ENCODE results near the gene HLA-B. TPM values are rescaled to one million over a fixed set of nuclear protein-coding genes. Genes with fewer than 3 reads are reported as not detected.

Gene HLA-B
- total and polyA plus RNA-seq, 4 donors: 341 to 864 (median 417) TPM

DNA sequence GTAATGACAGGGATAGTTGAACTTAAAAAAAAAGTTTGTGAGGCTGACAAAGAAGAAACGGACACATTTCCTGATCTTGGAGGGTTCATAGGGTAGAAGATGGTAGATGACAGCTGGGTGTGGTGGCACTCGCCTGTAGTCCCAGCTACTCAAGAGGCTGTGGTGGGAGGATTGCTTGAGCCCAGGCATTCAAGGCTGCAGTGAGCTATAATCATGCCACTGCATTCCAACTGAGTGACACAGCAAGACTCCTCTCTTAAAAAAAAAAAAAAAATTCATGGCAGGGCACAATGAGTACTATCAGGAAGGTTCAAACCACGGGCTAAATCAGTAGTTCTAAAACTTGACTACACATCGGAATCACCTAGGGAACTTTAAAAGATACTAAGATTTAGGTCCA lies 44.4 kb upstream of the HLA-B start:
- no peaks in the 10 kb centered on the region for H3K36me3 ChIP-seq (ENCODE audit: control insufficient read depth in 4 of 4, insufficient read depth in 3 of 4, low read depth in 1 of 4, low read length in 3 of 4)
- WGBS: 48% methylated on average over 4 of the region's 4 CpGs
- H3K9me3 ChIP-seq (ENCODE audit: control insufficient read depth in 4 of 4, low read length in 3 of 4): no peaks in the 10 kb centered on the region
- peak; percentile 5 for DNase-seq (ENCODE audit: low spot score)
- no peaks in the 10 kb centered on the region for H3K27me3 ChIP-seq (ENCODE audit: control insufficient read depth in 4 of 4, insufficient read depth in 4 of 4, low read length in 3 of 4)
- H3K27ac ChIP-seq (ENCODE audit: low read depth in 1 of 2, low read length in 2 of 2): peak overlapping the region; percentile 97
- TF ChIP-seq REST (IDR thresholded peaks at IDR 0.05) (no peak), HNF4G (IDR thresholded peaks at IDR 0.05) (no peak), RAD21 (IDR thresholded peaks at IDR 0.05) (no peak)
- H3K4me1 ChIP-seq (ENCODE audit: control insufficient read depth in 4 of 4, insufficient read depth in 4 of 4, low read length in 3 of 4): peaks cover 8 to 43% (median 36%) of the 10 kb centered on the region in 4 donors
- H3K9ac ChIP-seq (ENCODE audit: low read depth in 1 of 2, low read length in 2 of 2): peak overlapping the region in 1 of 2 donors; percentile 95
- H3K4me3 ChIP-seq (ENCODE audit: low read depth in 1 of 3, low read length in 3 of 3): peak overlapping the region in 2 of 3 donors; percentile 56 to 77

GRCh38 chr6:31400467-31401289 lies 43.7 kb upstream of the HLA-B start:
- Histone ChIP-seq H3K36me3 (ENCODE audit: control insufficient read depth in 4 of 4, insufficient read depth in 3 of 4, low read depth in 1 of 4, low read length in 3 of 4) (no peaks in the 10 kb centered on the region), H3K9me3 (ENCODE audit: control insufficient read depth in 4 of 4, low read length in 3 of 4) (no peaks in the 10 kb centered on the region), H3K27ac (ENCODE audit: low read depth in 1 of 2, low read length in 2 of 2) (peak overlapping the region; percentile 97), H3K27me3 (ENCODE audit: control insufficient read depth in 4 of 4, insufficient read depth in 4 of 4, low read length in 3 of 4) (no peaks in the 10 kb centered on the region), H3K9ac (ENCODE audit: low read depth in 1 of 2, low read length in 2 of 2) (peak overlapping the region; percentile 95 to 96), H3K4me1 (ENCODE audit: control insufficient read depth in 4 of 4, insufficient read depth in 4 of 4, low read length in 3 of 4) (peaks cover 8 to 43% (median 36%) of the 10 kb centered on the region in 4 donors), H3K4me3 (ENCODE audit: low read depth in 1 of 3, low read length in 3 of 3) (peak overlapping the region; percentile 56 to 78 (median 77))
- 2% methylated on average over 30 of the region's 30 CpGs for WGBS
- TF ChIP-seq RXRA (IDR thresholded peaks at IDR 0.05) (no peak), REST (IDR thresholded peaks at IDR 0.05) (peak; percentile 2), ZBTB33 (IDR thresholded peaks at IDR 0.05) (no peak), HNF4A (conservative IDR thresholded peaks at IDR 0.05) (peak in 1 of 2 donors; percentile 18), RAD21 (IDR thresholded peaks at IDR 0.05) (no peak), GABPA (IDR thresholded peaks at IDR 0.05 in 1 of 2, conservative IDR thresholded peaks at IDR 0.05 in 1 of 2) (no peak), ATF3 (IDR thresholded peaks at IDR 0.05) (no peak), FOXA2 (IDR thresholded peaks at IDR 0.05) (no peak), CTCF (IDR thresholded peaks at IDR 0.05; ENCODE audit: low read depth, low read length, missing input control) (no peak), JUND (IDR thresholded peaks at IDR 0.05) (no peak), SP1 (IDR thresholded peaks at IDR 0.05) (no peak), YY1 (IDR thresholded peaks at IDR 0.05) (peak; percentile 72), MAX (IDR thresholded peaks at IDR 0.05) (no peak), NR2F2 (IDR thresholded peaks at IDR 0.05) (no peak), FOXA1 (IDR thresholded peaks at IDR 0.05) (no peak), EGR1 (IDR thresholded peaks at IDR 0.05; ENCODE audit: low read depth in 2 of 2) (no peak), HNF4G (IDR thresholded peaks at IDR 0.05) (no peak), TAF1 (conservative IDR thresholded peaks at IDR 0.05) (peak; percentile 75)
- DNase-seq (ENCODE audit: low spot score): peak; percentile 65

Data from liver (tissue), 9 donors.